Measurements from ENCODE around the gene OCA2.

OCA2 gene

GRCh38 chr15:28081594-28081993, 17.5 kb downstream of the OCA2 start:
- no peak for DNase-seq (ENCODE audit: low read depth in 1 of 2, low spot score in 1 of 2)

- no peak for DNase-seq (ENCODE audit: low read depth in 1 of 2, low spot score in 1 of 2)
Observed at GRCh38 chr15:28080386-28080785, 18.7 kb downstream of the OCA2 start.

GRCh38 chr15:28079313-28079969, 19.7 kb downstream of the OCA2 start:
- no peak for DNase-seq (ENCODE audit: low read depth in 1 of 2, low spot score in 1 of 2)

- no peak for DNase-seq (ENCODE audit: low read depth in 1 of 2, low spot score in 1 of 2)
Observed at GRCh38 chr15:28078191-28078719, 20.9 kb downstream of the OCA2 start.

- DNase-seq (ENCODE audit: low read depth in 1 of 2, low spot score in 1 of 2), result no peak
Observed at GRCh38 chr15:28075573-28075972, 23.5 kb downstream of the OCA2 start.

- no peak for DNase-seq (ENCODE audit: low read depth in 1 of 2, low spot score in 1 of 2)
Observed at GRCh38 chr15:28068930-28069329, 30.2 kb downstream of the OCA2 start.

GRCh38 chr15:28066231-28066630, 32.9 kb downstream of the OCA2 start:
- DNase-seq (ENCODE audit: low read depth in 1 of 2, low spot score in 1 of 2), result no peak

- no peak for DNase-seq (ENCODE audit: low read depth in 1 of 2, low spot score in 1 of 2)
Observed at GRCh38 chr15:28060005-28060404, 39.1 kb downstream of the OCA2 start.

GRCh38 chr15:28058082-28058481, 41.0 kb downstream of the OCA2 start:
- no peak for DNase-seq (ENCODE audit: low read depth in 1 of 2, low spot score in 1 of 2)

- DNase-seq (ENCODE audit: low read depth in 1 of 2, low spot score in 1 of 2), result no peak
Observed at GRCh38 chr15:28051955-28052633, 47.0 kb downstream of the OCA2 start.

- DNase-seq (ENCODE audit: low read depth in 1 of 2, low spot score in 1 of 2), result no peak
Observed at GRCh38 chr15:28049581-28049980, 49.5 kb downstream of the OCA2 start.

GRCh38 chr15:28047277-28047676, 51.8 kb downstream of the OCA2 start:
- DNase-seq (ENCODE audit: low read depth in 1 of 2, low spot score in 1 of 2), result no peak

GRCh38 chr15:28044121-28044672, 54.9 kb downstream of the OCA2 start:
- DNase-seq (ENCODE audit: low read depth in 1 of 2, low spot score in 1 of 2), result no peak

- DNase-seq (ENCODE audit: low read depth in 1 of 2, low spot score in 1 of 2), result no peak
Observed at GRCh38 chr15:28043691-28044091, 55.4 kb downstream of the OCA2 start.

- DNase-seq (ENCODE audit: low read depth in 1 of 2, low spot score in 1 of 2), result no peak
Observed at GRCh38 chr15:28037969-28038590, 61.0 kb downstream of the OCA2 start.

- DNase-seq (ENCODE audit: low read depth in 1 of 2, low spot score in 1 of 2), result no peak
Observed at GRCh38 chr15:28033443-28033842, 65.7 kb downstream of the OCA2 start.

- no peak for DNase-seq (ENCODE audit: low read depth in 1 of 2, low spot score in 1 of 2)
Observed at GRCh38 chr15:28030801-28031200, 68.3 kb downstream of the OCA2 start.

- DNase-seq (ENCODE audit: low read depth in 1 of 2, low spot score in 1 of 2), result no peak
Observed at GRCh38 chr15:28027714-28028076, 71.4 kb downstream of the OCA2 start.

GRCh38 chr15:28026764-28027713, 72.1 kb downstream of the OCA2 start:
- DNase-seq (ENCODE audit: low read depth in 1 of 2, low spot score in 1 of 2), result no peak

- DNase-seq (ENCODE audit: low read depth in 1 of 2, low spot score in 1 of 2), result no peak
Observed at GRCh38 chr15:28026221-28026620, 72.9 kb downstream of the OCA2 start.

GRCh38 chr15:28025413-28025812, 73.7 kb downstream of the OCA2 start:
- no peak for DNase-seq (ENCODE audit: low read depth in 1 of 2, low spot score in 1 of 2)

Measured in activated T-helper 1 cell treated with anti-CD3 and anti-CD28 coated beads, Interleukin-2, amount 50 U/mL, for 16 hours (primary cell).